Stimulated activated CD8-positive, alpha-beta memory T cell treated with anti-CD3 and anti-CD28 coated beads, Interleukin-4, amount 100 ng/mL, for 4 hours (primary cell): ENCODE results near the gene SYNDIG1.

ENCODE experiments used
- DNase-seq, 2 donors: peaks; one replicate each; pipeline ENCODE4 v3.0.0-alpha.2; 2020; ENCODE audit warnings: low read depth in 2 of 2, low spot score in 1 of 2

SYNDIG1 gene

DNA sequence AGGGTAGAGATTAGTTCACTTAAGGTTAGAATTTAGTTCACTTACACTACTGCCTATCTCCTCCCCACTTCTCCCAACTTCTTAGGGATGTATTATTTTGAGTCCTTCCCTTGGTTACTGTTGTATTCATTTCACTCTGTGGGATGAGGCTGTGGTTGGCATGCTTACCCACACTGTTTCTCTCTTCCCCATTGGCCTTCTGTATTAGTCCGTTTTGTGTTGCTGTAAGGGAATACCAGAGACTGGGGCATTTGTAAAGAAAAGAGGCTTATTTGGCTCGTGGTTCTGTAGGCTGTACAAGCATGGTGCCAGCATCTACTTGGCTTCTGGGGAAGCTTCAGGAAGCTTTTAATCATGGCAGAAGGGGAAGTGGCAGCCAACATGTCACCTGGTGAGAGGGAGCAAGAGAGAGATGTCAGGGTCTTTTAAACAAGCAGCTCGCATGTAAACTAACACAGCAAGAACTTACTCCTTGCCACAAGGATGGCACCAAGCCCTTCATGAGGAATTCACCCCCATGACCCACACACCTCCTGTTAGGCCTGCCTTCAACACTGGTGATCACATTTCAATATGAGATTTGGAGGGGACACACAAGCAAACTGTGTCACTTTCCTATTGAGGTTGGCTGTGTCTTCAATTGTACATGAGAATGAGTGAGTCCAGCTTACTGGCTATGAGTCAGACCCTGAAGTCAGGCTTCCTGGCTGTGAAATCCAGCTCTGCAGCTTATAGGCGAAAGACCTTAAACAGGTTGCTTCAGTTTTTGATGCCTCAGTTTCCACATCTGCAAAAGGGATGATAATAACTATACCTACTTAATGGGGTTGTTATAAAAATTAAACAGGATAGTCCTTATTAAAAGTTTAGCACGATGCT lies 53.3 kb downstream of the SYNDIG1 start:
- no peak for DNase-seq

DNA sequence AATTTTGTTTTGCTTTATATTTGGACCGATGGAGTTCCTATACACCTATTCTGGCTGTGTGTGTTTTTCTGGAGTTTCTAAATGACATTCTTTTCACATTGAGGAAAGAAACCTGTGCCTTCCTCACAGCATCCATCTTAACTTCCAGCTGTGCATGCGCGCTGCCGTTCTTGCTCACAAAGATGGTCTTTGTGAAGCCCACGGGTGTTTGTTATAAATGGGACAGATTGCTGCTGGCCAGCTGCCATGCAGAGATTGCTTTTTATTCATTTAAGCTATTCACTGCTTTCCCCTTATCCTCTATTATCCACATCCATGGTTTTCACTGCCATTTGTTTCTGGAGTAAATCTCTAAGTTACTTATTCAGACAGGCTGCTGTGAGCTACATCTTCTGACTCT lies 54.2 kb downstream of the SYNDIG1 start:
- no peak for DNase-seq

DNA sequence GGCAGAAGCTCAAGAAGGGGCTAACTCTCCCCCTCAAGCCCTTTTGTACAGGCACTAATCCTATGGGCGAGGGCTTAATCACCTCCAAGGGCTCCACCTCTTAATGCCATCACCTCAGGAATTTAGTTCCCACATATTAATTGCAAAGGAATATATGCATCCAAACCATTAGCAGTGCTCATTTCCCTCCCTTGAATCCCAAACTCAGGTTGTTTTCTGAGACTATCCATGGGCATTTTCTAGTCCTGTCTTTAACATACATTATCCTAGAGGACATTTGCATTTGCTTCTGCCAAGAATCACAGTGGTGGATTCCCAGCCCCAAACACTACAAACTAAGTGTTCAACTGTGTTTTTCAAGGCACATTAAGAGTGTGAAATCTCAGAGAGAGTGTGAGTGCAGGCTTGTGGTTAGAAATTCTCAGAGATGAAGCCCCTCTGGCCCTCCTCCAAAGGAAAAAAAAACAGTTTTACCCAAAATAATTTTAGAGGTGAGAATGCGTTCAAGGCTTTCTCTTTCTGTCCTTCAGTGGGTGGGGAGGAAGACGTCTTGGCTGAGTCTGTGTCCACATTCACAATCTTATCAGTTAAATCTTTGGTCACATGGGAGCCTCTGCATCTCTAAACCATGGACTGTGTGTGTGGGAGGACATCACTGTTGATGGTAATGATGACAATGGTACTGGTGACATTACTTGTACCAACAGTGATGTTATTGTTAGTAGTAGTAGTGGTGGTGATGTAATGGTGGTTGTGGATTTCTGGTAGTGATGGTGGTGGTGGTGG lies 59.3 kb downstream of the SYNDIG1 start:
- DNase-seq: no peak

DNA sequence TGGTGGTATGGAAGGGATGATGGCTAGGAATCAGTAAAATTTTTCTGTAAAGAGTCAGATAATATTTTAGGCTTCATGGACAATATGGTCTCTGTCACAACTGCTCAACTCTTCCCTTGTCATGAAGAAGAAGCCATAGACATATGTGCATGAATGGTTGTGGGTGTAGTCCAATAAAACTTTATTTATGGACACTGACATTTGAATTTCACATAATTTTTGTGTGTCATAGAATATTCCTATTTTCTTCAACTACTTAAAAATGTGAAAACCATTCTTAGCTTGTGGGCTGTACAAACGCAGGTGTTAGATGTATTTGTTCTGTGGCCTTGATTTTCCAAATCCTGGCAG lies 59.9 kb downstream of the SYNDIG1 start:
- no peak for DNase-seq

DNA sequence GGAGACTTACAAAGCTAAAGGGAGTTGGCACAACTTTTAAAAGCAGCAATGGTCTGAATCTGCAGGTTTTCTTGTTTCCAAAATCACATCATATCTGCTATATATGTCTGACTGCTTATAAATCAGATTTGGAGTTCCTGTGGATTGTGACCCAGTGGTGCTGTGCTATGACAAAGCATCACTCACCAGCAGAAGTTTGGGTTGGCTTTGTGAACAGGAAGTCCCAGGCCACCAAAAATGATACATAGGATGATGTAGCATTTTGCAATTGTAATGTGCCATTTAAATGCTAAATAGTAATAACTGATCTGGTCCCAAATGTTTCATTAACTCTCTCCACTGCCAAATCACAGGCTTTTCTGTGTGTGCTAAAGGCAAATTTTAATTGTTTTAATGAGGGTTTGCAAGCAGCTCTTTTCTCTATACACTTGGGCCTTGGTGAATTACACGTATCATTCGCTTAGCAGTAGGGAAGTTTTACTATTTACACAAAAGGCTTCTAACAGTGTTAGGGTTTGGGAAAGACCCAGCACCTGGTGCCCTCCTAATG lies 60.8 kb downstream of the SYNDIG1 start:
- DNase-seq: no peak

DNA sequence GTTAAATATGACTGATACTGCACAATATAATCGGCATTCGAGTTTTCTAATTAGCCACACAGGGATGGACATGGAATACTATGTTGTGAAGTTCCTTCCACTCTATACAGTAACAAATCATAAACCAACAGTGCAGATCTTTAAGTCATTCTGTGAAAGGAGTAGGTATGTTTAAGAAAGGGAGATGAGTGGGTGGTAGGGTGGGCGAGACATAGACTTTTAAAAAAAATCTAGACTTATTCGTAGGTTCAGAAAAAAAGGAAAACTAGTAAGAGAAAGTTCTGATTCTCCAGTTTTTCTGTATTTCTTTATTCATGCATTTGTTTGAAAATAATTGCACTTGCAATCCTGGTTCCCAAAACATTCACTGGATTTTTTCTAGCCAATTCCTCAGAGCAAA lies 61.8 kb downstream of the SYNDIG1 start:
- DNase-seq: no peak

DNA sequence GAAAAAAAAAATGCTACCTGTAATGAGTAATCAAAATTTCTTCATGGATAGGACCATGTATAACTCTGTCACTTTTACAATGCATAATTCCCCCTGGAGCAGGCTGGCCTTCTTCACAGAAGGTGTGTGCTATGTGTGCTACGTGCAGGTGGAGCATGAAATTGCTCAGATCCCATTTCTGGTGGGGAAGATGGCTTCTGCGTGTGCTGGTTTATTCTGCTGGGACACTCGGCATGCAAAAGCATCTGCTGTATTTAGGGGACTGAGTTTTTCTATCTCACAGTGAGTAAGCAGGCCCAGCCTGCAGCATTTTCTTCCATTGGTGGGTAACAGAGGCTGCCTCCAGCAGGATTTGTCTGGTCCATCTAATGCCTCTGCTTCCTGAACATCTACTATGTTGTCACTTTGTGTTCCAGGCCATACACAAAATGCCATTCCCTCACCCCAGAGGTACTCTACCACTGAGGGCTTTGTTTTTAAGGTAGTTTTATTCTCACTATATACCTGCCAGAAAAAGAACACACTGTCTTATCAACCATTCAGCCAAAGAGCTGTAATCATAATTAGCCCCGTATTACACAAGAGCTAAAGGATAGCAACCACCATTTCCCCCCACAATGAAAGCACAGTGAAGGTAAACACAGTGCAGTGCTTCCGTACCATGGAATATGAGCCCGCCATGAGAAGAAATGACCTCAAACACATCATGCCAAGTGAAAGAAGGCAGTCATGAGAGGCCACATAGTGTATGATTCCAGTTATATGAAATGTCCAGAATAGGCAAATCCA lies 62.4 kb downstream of the SYNDIG1 start:
- no peak for DNase-seq

DNA sequence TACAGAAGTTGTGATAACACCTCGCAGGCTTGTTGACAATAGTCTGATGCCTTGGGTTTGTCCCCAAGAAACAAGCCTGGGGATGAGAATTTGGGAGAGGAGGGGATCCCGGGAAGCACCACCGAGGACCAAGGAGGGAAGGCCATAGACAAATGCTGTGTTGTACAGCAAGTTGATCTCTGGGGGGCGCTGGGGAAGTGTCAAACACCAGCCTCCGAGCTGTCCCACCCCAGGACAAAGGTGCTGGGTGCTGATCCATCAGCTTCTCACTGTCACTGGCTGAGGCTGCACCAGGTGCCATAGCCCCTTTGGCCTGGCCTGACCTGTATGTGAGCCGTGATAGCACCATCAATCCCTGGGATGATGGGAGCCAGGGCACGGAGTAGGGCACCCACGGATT lies 64.0 kb downstream of the SYNDIG1 start:
- DNase-seq: no peak

DNA sequence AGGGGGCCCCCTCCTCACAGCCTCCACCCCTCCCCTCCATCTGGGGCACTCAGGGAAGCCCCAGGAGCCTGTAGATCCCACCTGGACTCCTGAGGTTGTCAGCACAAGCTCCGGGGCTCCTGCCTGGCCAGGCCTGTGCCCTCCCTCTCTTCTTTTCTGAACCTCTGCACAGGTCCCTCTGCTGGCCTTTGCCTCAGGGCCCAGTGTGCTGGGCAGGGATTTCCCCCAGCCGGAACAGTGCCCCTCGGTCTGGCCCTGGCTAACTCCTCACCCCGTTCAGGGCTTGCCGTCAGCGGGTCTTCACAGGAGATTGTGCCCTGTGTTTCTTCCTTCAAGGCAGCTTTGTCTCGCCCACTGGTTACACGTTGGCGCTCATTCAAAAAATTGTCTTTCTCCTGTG lies 64.9 kb downstream of the SYNDIG1 start:
- no peak for DNase-seq

DNA sequence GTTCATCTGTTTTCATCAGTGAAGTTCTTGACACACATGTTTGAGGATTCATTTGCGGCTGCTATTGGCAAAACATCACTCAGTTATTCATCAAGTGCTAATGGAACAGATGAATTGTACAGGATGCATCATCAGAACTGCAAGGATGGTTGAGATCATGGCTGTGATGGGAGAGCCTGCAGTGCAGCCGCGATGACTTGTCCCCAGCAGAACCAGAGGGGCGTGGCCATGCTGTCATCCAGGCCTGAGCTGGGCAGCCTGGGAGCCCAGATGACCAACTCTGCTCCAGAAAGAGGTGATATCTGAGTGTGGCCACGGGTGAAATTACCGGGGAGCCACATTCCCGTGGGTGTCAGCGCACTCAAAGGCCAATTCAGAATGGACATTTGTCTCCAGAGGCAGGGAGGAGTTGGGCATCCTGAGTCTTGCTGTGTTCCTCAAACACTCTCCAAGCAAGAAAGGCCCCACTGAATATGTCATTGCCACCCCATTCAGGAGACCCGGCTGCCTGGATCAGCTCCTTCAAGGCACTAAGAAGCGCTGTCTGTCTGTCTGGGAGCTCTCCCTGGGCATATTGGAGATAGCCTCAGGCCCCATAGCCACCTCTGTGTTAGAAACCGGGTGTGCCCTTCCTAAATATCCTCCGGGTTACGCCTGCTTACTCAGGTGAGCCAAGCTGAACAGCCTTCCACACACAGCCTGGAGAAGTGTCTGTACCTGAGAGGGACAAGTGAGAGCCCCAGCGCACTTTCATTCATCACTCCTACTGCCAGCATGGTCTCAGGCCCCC lies 66.7 kb downstream of the SYNDIG1 start:
- DNase-seq: no peak

DNA sequence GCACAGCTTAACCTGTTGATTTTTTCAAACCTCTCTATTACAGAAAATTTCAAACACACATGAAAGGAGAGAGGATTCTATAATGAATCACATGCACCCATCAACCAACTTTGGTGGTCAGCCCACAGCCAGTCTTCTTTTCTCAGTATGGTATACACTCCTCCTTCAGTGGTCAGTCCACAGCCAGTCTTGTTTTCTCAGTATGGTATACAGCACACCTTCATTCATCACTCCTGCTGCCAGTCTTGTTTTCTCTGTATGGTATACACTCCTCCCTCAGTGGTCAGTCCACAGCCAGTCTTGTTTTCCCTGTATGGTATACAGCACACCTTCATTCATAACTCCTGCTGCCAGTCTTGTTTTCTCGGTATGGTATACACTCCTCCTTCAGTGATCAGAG lies 67.8 kb downstream of the SYNDIG1 start:
- no peak for DNase-seq

DNA sequence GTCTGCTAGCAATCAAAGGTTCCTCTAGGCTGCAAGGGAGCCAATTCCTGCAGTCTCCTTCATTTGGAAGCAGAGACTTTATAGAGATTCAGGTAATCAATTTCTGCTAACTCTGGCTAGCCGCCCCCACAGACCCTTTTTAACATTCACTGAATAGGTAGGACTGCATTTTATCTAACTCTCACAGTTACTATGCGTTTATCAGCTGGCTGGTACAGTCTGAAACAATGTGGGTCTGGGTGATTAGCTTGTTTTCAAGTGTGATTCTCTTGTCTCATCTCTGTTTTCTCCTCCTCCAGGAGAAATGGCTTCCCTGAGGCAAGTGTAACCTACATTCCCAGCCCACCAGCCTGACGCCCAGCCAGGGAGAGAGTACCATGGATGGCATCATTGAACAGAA lies 73.3 kb downstream of the SYNDIG1 start:
- DNase-seq: no peak

DNA sequence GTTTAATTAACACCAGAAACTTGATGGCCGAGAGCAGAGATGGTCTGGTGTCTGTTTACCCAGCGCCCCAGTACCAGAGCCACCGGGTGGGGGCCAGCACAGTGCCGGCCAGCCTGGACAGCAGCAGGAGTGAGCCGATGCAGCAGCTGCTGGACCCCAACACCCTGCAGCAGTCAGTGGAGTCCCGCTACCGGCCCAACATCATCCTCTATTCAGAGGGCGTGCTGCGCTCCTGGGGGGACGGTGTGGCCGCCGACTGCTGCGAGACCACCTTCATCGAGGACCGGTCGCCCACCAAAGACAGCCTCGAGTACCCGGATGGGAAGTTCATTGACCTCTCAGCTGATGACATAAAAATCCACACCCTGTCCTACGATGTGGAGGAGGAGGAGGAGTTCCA lies 73.7 kb downstream of the SYNDIG1 start:
- DNase-seq: no peak

DNA sequence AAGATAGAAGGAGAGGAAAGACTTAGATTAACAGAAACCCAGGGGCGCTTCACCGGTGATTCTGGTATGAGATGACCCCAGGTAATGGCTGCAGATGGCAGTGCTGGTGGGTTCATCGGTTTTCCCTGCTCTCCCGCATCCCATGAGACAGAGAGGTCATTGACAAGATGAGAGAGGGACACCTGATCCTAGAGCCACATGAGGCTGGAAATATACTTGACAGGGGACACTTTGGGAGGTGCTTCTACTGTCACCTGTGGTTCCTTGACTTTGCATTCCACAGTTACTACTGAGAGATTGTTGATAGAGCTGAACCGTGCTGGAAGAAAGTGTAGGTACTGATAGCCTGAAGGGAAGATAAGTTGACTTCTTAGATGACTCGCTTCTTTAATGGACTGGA lies 74.3 kb downstream of the SYNDIG1 start:
- no peak for DNase-seq

DNA sequence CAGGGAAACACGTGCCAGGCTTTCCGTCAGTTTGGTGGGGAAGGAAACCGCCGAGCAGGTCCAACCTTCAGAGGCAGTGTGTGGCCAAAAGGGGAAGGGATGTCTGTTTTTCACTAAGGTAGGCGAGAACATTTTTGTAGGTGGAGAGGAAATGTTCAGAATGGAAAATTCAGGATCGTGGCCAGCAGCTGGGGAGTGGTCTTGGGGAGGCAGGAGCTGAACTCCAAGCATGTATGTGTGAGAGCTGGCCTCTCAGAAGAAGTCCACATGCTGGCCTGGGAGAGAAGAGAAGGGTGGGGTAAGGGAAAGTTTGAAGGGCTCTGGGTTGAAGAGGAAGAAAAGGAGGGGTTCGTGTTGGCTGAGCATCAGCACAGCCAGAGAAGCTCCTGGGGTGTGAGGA lies 74.9 kb downstream of the SYNDIG1 start:
- DNase-seq: no peak

DNA sequence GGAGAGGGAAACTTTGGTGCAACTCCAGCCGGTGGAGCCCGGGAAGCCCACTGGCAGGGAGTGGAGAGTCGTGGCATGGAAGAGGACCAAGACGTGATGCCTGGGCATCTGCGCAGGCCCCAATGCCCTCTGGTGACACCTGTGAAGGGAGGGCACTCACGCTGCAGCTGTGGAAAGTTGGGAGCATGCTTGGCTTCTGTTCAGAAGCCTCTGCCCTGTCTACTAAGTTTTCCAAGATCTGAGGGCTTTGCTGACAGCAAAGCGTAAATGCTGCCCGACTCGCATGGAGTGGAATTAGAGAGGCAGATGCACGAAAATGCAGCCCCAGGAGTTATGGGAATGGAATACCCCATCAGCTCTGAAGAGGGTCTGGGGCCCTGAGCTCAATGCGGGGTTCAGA lies 75.7 kb downstream of the SYNDIG1 start:
- no peak for DNase-seq

DNA sequence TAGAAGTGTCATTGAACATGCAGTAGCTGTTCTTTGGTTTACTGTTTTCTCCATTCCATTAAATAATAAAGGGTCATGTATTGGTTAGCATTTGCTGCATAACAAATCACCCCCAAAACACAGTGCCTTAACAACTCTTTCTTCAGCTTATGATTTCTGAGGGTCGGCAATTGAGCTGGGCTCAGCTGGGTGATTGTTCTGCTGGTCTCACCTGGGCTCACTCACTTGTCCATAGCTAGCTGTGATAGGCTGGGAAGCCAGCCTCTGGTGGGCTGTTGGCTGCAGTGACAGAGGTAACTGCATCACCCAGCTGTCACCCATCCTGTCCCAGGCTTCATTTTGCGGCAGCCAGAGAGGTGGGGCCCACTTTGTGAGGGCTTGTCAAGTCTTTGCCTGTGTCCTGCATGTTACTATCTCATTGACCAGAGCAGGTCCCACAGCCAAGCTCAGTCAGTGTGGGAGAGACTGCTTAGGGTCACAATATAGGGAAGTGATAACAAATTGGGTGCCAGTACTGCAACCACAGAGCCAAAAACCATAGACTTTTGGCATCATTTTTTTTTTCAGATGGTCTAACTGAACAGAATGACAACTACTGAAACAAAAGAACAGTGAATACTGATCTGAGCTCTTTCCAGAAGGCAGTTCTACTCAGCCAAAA lies 76.9 kb downstream of the SYNDIG1 start:
- DNase-seq: no peak

DNA sequence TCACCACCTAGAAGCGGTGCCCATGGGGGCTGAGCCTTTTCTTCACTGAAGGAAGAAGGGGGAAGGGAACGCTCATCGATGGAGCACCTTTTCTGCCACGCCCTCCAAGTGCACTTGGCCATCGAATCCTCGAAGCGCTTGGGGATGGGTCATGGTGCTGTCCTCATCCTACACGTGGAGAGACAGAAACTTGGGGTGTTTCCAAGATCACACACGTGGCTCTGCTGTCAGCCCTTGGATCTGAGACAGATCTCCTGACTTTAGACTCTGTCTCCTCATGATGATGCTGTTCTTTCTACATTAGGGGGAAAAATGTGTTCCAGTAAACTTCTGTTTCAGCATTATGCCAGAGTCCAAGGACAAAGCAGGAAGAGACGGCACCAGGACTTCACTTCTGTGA lies 78.5 kb downstream of the SYNDIG1 start:
- DNase-seq: no peak

DNA sequence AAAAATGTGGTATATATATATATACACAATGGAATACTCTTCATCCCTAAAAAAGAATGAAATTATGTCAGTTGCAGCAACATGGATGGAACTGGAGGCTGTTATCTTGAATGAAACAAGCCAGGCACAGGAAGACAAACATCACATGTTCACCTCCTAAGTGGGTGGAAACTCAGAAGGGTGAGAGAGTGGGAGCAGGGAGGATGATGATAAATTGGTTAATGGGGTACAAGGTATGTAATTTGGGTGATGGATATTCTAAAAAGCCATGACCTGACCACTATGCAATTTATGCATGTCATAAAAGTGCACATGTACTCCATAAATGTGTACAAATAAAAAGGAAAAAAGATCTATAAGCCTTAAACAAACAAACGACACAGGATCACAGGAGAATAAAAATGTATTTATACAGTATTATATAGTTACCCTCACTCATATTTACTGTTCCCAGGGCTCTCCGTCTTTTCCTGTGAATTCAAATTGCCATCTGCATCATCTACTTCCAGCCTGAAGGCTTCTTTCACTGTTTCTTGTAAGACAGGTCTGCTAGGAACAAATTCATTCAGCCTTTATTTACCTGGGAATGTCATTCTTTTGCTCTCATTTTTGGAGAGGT lies 89.8 kb downstream of the SYNDIG1 start:
- DNase-seq: no peak
